HEK293 (cell line): ENCODE data around the gene C2CD5.
A peak's percentile ranks its signal among the peaks of the same experiment; 100 is the strongest.
"Not testable (repeated sequence)": the region's sequence is repeated elsewhere in the genome, so short reads cannot be mapped to it uniquely, and the experiment has no call there.

Source experiments
- CTCF ChIA-PET: fragments of 350-600 bp; formaldehyde crosslinking; extraction: SDS; loops from one replicate; lab custom pipeline; 2021; ENCODE audit warnings: antibody characterized with exemption; lab: Yijun Ruan, JAX
- POLR2A ChIA-PET: fragments of 300-600 bp; formaldehyde crosslinking; extraction: SDS; loops from one replicate; lab custom pipeline; 2020; ENCODE audit warnings: antibody characterized with exemption, inconsistent platforms; lab: Yijun Ruan, JAX
- H3K27ac ChIP-seq: fragments of 200-500 bp; sonication (Bioruptor generic); 2 replicates; pipeline ENCODE4 v1.5.1; 2014; ENCODE audit warnings: low read depth, low read length, control low read depth, inconsistent platforms; ENCODE audit errors: extremely low read depth
- H3K36me3 ChIP-seq, 2 experiments: fragments of 200-500 bp in 1 of 2; sonication (Bioruptor generic) in 1 of 2; 1 replicate in 1 of 2; 2 replicates in 1 of 2; pipeline ENCODE4 v1.5.1; 2014 to 2017; ENCODE audit warnings: inconsistent platforms in 2 of 2, low read length in 2 of 2; ENCODE audit not compliant: control insufficient read depth in 2 of 2, insufficient read depth in 1 of 2
- H3K4me1 ChIP-seq: fragments of 200-500 bp; sonication (Bioruptor generic); 2 replicates; pipeline ENCODE4 v1.5.1; 2014; ENCODE audit warnings: mild to moderate bottlenecking, low read length, inconsistent platforms; ENCODE audit not compliant: control insufficient read depth, insufficient read depth
- H3K4me3 ChIP-seq: 2 replicates; pipeline ENCODE4 v1.5.1; 2011; ENCODE audit warnings: low read depth, mild to moderate bottlenecking, control low read depth, low read length, moderate library complexity
- H3K9me3 ChIP-seq: fragments of 200-500 bp; sonication (Bioruptor generic); 2 replicates; pipeline ENCODE4 v1.5.1; 2014; ENCODE audit warnings: low read depth, low read length, inconsistent platforms; ENCODE audit not compliant: control insufficient read depth, insufficient read depth
- PRDM10 ChIP-seq: fragments of 450-650 bp; formaldehyde crosslinking; IDR thresholded peaks from 2 replicates; pipeline ENCODE4 v1.5.1; 2016; ENCODE audit warnings: missing biosample characterization, missing genetic modification characterization
- SP2 ChIP-seq: fragments of 450-650 bp; formaldehyde crosslinking; IDR thresholded peaks from 2 replicates; pipeline ENCODE4 v1.5.1; 2016; ENCODE audit warnings: missing biosample characterization, missing genetic modification characterization
- YY1 ChIP-seq: fragments of 450-650 bp; formaldehyde crosslinking; IDR thresholded peaks from 2 replicates; pipeline ENCODE4 v1.5.1; 2018; ENCODE audit warnings: missing biosample characterization, missing genetic modification characterization
- ZNF146 ChIP-seq: fragments of 450-650 bp; formaldehyde crosslinking; IDR thresholded peaks from 2 replicates; pipeline ENCODE4 v1.5.1; 2016; ENCODE audit warnings: missing biosample characterization, missing genetic modification characterization
- ZNF2 ChIP-seq: fragments of 450-650 bp; formaldehyde crosslinking; IDR thresholded peaks from 2 replicates; pipeline ENCODE4 v1.5.1; 2016; ENCODE audit warnings: missing biosample characterization, missing genetic modification characterization
- ZNF280D ChIP-seq: fragments of 450-650 bp; formaldehyde crosslinking; IDR thresholded peaks from 2 replicates; pipeline ENCODE4 v1.5.1; 2016; ENCODE audit warnings: missing biosample characterization, missing genetic modification characterization
- ZNF292 ChIP-seq: fragments of 450-650 bp; formaldehyde crosslinking; IDR thresholded peaks from 2 replicates; pipeline ENCODE4 v1.5.1; 2016; ENCODE audit warnings: low read depth, missing biosample characterization, missing genetic modification characterization, borderline replicate concordance
- ZNF362 ChIP-seq: fragments of 450-650 bp; formaldehyde crosslinking; IDR thresholded peaks from 2 replicates; pipeline ENCODE4 v1.5.1; 2016; ENCODE audit warnings: missing biosample characterization, missing genetic modification characterization
- ZNF391 ChIP-seq: fragments of 450-650 bp; formaldehyde crosslinking; IDR thresholded peaks from 2 replicates; pipeline ENCODE4 v1.5.1; 2016; ENCODE audit warnings: low read depth, missing biosample characterization, missing genetic modification characterization, borderline replicate concordance
- ZNF544 ChIP-seq: fragments of 450-650 bp; formaldehyde crosslinking; IDR thresholded peaks from 2 replicates; pipeline ENCODE4 v1.5.0; 2017; ENCODE audit warnings: missing biosample characterization, missing genetic modification characterization
- ZSCAN16 ChIP-seq: fragments of 450-650 bp; formaldehyde crosslinking; IDR thresholded peaks from 2 replicates; pipeline ENCODE4 v1.5.1; 2016; ENCODE audit warnings: missing biosample characterization, missing genetic modification characterization
- ZSCAN23 ChIP-seq: fragments of 450-650 bp; formaldehyde crosslinking; IDR thresholded peaks from 2 replicates; pipeline ENCODE4 v1.5.1; 2016; ENCODE audit warnings: missing biosample characterization, missing genetic modification characterization

The C2CD5 gene

GRCh38 chr12:22488478-22488877 is 55.9 kb downstream of the C2CD5 start:
- Histone ChIP-seq H3K36me3 (peaks cover 21 to 49% of the 10 kb centered on the region in 2 experiments), H3K9me3 (no peaks in the 10 kb centered on the region), H3K4me3 (no peak overlapping the region), H3K4me1 (no peaks in the 10 kb centered on the region), H3K27ac (no peak overlapping the region)
- ChIA-PET CTCF (no interaction called here), POLR2A (no interaction called here)
- TF ChIP-seq ZNF391 (tag by site-specific recombination): no peak

GRCh38 chr12:22487683-22488082 is 56.7 kb downstream of the C2CD5 start:
- H3K4me1 ChIP-seq, H3K4me3 ChIP-seq, H3K9me3 ChIP-seq, POLR2A ChIA-PET, H3K27ac ChIP-seq, CTCF ChIA-PET: not testable (repeated sequence)
- TF ChIP-seq ZNF146 (tag by site-specific recombination) (peak; percentile 96), ZNF280D (tag by site-specific recombination) (0 out of 2 replicates have a peak, but pooled peaks have one; percentile 37)
- peaks cover 16 to 44% of the 10 kb centered on the region in 2 experiments for H3K36me3 ChIP-seq

GRCh38 chr12:22481547-22482104 is 62.7 kb downstream of the C2CD5 start:
- H3K9me3 ChIP-seq: no peaks in the 10 kb centered on the region
- CTCF ChIA-PET: interaction anchor here (1.5 kb wide), 1 partner anchor 22 kb away, joined by 4 read pairs; no protein-coding TSS in a partner anchor
- no peak overlapping the region for H3K4me3 ChIP-seq
- TF ChIP-seq YY1 (tag by site-specific recombination) (no peak), ZNF2 (no peak), SP2 (tag by site-specific recombination) (no peak), ZNF362 (tag by site-specific recombination) (0 out of 2 replicates have a peak, but pooled peaks have one; percentile 53)
- TF ChIP-seq, all 188 proteins: peak for 1
- Histone ChIP-seq H3K36me3 (peaks cover 7 to 25% of the 10 kb centered on the region in 2 experiments), H3K4me1 (no peaks in the 10 kb centered on the region), H3K27ac (no peak overlapping the region)
- POLR2A ChIA-PET: no interaction called here

GRCh38 chr12:22480814-22481213 is 63.5 kb downstream of the C2CD5 start:
- H3K4me1 ChIP-seq, H3K9me3 ChIP-seq, H3K4me3 ChIP-seq, POLR2A ChIA-PET, H3K27ac ChIP-seq: not testable (repeated sequence)
- peaks cover 7 to 25% of the 10 kb centered on the region in 2 experiments for H3K36me3 ChIP-seq
- CTCF ChIA-PET: interaction anchor here (0.7 kb wide), 3 partner anchors 10 to 964 kb away, joined by 3 to 5 read pairs (median 5); no protein-coding TSS in a partner anchor

GRCh38 chr12:22480016-22480415 is 64.3 kb downstream of the C2CD5 start:
- H3K4me1 ChIP-seq: no peaks in the 10 kb centered on the region
- ChIA-PET CTCF (interaction anchor here (0.7 kb wide), 3 partner anchors 9 to 964 kb away, joined by 3 to 5 read pairs (median 5); no protein-coding TSS in a partner anchor), POLR2A (no interaction called here)
- no peaks in the 10 kb centered on the region for H3K9me3 ChIP-seq
- no peak overlapping the region for H3K27ac ChIP-seq
- H3K36me3 ChIP-seq: peaks cover 7 to 25% of the 10 kb centered on the region in 2 experiments
- H3K4me3 ChIP-seq: no peak overlapping the region
- no peak for TF ChIP-seq ZSCAN23 (tag by site-specific recombination)
- no peak for TF ChIP-seq PRDM10 (tag by site-specific recombination)
- TF ChIP-seq ZNF544 (tag by site-specific recombination): no peak
- TF ChIP-seq ZSCAN16 (tag by site-specific recombination): no peak
- no peak for TF ChIP-seq ZNF292 (tag by site-specific recombination)
- TF ChIP-seq ZNF362 (tag by site-specific recombination): no peak
